ENCODE data around the gene PPHLN1.

Gene PPHLN1

GRCh38 chr12:42281278-42281677, 44.7 kb upstream of the PPHLN1 start (continued):
- no peak for TF ChIP-seq PATZ1 (CRISPR knock-in tag; IDR thresholded peaks at IDR 0.05; ENCODE audit: borderline replicate concordance)

GRCh38 chr12:42281844-42282243, 44.1 kb upstream of the PPHLN1 start:
- peak; percentile 61 for TF ChIP-seq ISL1 (CRISPR knock-in tag; IDR thresholded peaks at IDR 0.05)
- no peak for TF ChIP-seq SNAI2 (CRISPR knock-in tag; IDR thresholded peaks at IDR 0.05)
- ATAC-seq: no peak

DNA sequence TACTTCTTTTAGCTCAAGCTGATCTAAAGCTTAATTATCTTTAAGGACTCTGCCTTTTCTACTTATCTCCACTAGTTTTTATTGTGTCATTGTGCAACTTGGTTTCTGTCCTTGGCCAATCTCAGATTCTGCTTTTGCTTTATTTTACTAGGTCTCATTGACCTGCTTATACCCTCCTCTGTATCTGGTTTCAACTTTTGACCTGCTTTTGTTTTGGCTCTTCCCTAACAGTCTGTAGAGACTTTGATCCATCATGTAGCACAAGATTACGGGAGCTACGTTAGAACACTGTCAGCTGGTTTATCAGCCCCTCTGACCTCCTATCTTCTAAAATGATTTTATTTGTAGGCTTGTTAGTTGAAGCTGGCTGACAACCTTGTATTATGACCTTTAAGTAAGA, 43.7 kb upstream of the PPHLN1 start:
- no peak for ATAC-seq
- TF ChIP-seq PPARA (CRISPR knock-in tag; IDR thresholded peaks at IDR 0.05; ENCODE audit: borderline replicate concordance) (no peak), OSR1 (CRISPR knock-in tag; IDR thresholded peaks at IDR 0.05) (no peak), CSRNP3 (CRISPR knock-in tag; IDR thresholded peaks at IDR 0.05) (no peak), PATZ1 (CRISPR knock-in tag; IDR thresholded peaks at IDR 0.05; ENCODE audit: borderline replicate concordance) (no peak), GLIS3 (CRISPR knock-in tag; IDR thresholded peaks at IDR 0.05) (no peak)

DNA sequence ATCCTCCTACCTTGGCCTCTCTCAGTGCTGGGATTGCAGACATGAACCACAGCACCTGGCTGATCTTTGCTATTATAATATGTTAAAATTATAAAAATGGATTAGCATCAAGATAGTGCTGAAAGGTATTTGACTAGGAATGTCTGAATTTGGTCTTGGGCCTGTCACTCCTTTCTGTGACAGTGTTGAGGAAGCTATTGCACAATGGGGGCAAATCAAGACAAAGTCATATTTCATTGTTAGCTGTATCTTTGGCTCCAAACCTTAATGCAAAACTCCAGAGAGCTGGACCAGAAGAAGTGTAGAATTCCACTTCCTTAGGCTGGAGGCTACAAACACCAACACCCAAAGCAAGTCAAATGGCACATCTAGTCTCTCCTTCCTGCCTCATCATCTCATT, 42.2 kb upstream of the PPHLN1 start:
- TF ChIP-seq BACH2 (CRISPR knock-in tag; IDR thresholded peaks at IDR 0.05; ENCODE audit: borderline replicate concordance): no peak
- ATAC-seq: no peak

DNA sequence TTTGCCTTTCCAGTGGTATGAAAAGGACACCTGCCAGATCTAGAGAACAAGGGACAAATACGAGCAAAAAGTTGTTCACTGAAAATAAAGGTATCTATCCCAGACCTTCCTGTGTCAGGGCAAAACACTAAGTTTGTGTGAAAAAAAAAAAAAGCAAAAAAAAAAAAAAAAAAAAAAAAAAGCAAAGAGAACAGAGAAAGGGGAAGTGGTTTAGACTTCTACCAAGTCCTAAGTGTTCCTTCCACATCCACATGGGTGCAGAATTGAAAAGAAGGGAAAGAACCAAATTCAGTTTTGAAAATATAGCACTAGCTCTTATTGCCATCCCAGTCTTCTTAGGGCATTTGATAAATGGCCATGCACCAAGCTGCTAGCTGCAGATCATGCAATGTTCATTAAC, 41.8 kb upstream of the PPHLN1 start:
- TF ChIP-seq OSR1 (CRISPR knock-in tag; IDR thresholded peaks at IDR 0.05) (no peak), ESRRG (CRISPR knock-in tag; IDR thresholded peaks at IDR 0.05) (no peak), POU6F1 (CRISPR knock-in tag; IDR thresholded peaks at IDR 0.05; ENCODE audit: borderline replicate concordance, low read depth) (no peak), ZFP3 (CRISPR knock-in tag; IDR thresholded peaks at IDR 0.05) (no peak), ZC3H10 (CRISPR knock-in tag; IDR thresholded peaks at IDR 0.05) (no peak), RARB (CRISPR knock-in tag; IDR thresholded peaks at IDR 0.05) (no peak), CSDC2 (CRISPR knock-in tag; IDR thresholded peaks at IDR 0.05) (no peak), GLIS3 (CRISPR knock-in tag; IDR thresholded peaks at IDR 0.05) (no peak), SNAI2 (CRISPR knock-in tag; IDR thresholded peaks at IDR 0.05) (no peak)
- ATAC-seq: no peak; the same call in 2 of the 3 replicates

- peak; percentile 85 for ATAC-seq
- TF ChIP-seq ISL1 (CRISPR knock-in tag; IDR thresholded peaks at IDR 0.05): peak; percentile 46; the same call in 1 of the 2 replicates
- TF ChIP-seq BACH2 (CRISPR knock-in tag; IDR thresholded peaks at IDR 0.05; ENCODE audit: borderline replicate concordance): no peak
These were observed 41.1 kb upstream of the PPHLN1 start for GRCh38 chr12:42284876-42285275.

DNA sequence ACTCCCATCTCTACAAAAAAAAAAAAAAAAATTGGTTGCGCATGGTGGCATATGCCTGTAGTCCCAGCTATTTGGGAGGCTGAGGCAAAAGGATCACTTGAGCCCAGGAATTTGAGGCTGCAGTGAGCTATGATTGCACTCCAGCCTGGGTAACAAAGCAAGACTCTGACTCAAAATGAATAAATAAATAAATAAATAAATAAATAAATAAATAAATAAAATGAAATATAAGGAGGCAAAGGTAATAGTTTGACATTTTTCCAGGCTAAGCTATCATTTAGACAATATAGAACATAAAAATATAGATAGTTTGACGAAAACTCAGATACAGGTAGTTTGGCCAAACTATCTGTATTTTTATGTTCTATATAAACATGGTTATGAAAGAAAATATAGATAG, 40.5 kb upstream of the PPHLN1 start:
- ATAC-seq: no peak; the same call in 2 of the 3 replicates
- TF ChIP-seq SNAI2 (CRISPR knock-in tag; IDR thresholded peaks at IDR 0.05) (no peak), ZNF70 (CRISPR knock-in tag; IDR thresholded peaks at IDR 0.05) (no peak), TCF4 (CRISPR knock-in tag; IDR thresholded peaks at IDR 0.05; ENCODE audit: borderline replicate concordance) (no peak), ZFP3 (CRISPR knock-in tag; IDR thresholded peaks at IDR 0.05) (no peak), PATZ1 (CRISPR knock-in tag; IDR thresholded peaks at IDR 0.05; ENCODE audit: borderline replicate concordance) (no peak), CSDC2 (CRISPR knock-in tag; IDR thresholded peaks at IDR 0.05) (no peak)

Data from SK-N-SH treated with all-trans-retinoic acid at 6 μM for 48 hours (cell line).